Neural cell (in vitro differentiated cells): Measurements from ENCODE around the gene SPINDOC. TPM values are rescaled to one million over a fixed set of nuclear protein-coding genes. Genes with fewer than 3 reads are reported as not detected.

Experiments used
- H2AFZ ChIP-seq: fragments of 200-600, 300-800 bp; sonication (generic), shearing (Covaris generic); 2 replicates; pipeline ENCODE4 v1.6.0; 2014; ENCODE audit warnings: low read depth, mild to moderate bottlenecking, antibody characterized with exemption, low read length, moderate library complexity
- H3F3A ChIP-seq: fragments of 200-600 bp; shearing (Covaris generic); 2 replicates; pipeline ENCODE4 v1.6.1; 2016; ENCODE audit warnings: mild to moderate bottlenecking, moderate library complexity, mixed read lengths, antibody characterized with exemption, low read length; ENCODE audit not compliant: insufficient read depth, poor library complexity, severe bottlenecking
- H3K27ac ChIP-seq: fragments of 200-600, 300-800 bp; sonication (generic), shearing (Covaris generic); 2 replicates; pipeline ENCODE4 v1.5.1; 2014; ENCODE audit warnings: mild to moderate bottlenecking, low read length, moderate library complexity
- H3K27me3 ChIP-seq: fragments of 300-800, 200-600 bp; sonication (generic), shearing (Covaris generic); 2 replicates; pipeline ENCODE4 v1.6.0; 2014; ENCODE audit warnings: mild to moderate bottlenecking, low read depth, low read length, moderate library complexity; ENCODE audit not compliant: insufficient read depth
- H3K36me3 ChIP-seq: fragments of 300-800, 200-600 bp; sonication (generic), shearing (Covaris generic); 2 replicates; pipeline ENCODE4 v1.5.1; 2014; ENCODE audit warnings: mild to moderate bottlenecking, antibody characterized with exemption, low read length, moderate library complexity; ENCODE audit not compliant: insufficient read depth
- H3K4me2 ChIP-seq: fragments of 300-800, 200-600 bp; sonication (generic), shearing (Covaris generic); 2 replicates; pipeline ENCODE4 v1.6.0; 2014; ENCODE audit warnings: mild to moderate bottlenecking, low read length
- H3K4me3 ChIP-seq: fragments of 300-800, 200-600 bp; sonication (generic), shearing (Covaris generic); 2 replicates; pipeline ENCODE4 v1.5.1; 2014; ENCODE audit warnings: mild to moderate bottlenecking, low read length, moderate library complexity
- H3K79me2 ChIP-seq: fragments of 200-600 bp; shearing (Covaris generic); replicated peaks from 2 replicates; pipeline ENCODE4 v1.6.0; 2014; ENCODE audit warnings: mild to moderate bottlenecking, low read length, moderate library complexity; ENCODE audit not compliant: insufficient read depth
- H3K9ac ChIP-seq: fragments of 300-800, 200-600 bp; sonication (generic), shearing (Covaris generic); 2 replicates; pipeline ENCODE4 v1.6.1; 2016; ENCODE audit warnings: mild to moderate bottlenecking, low read length, mixed read lengths
- H3K9me2 ChIP-seq: fragments of 200-600 bp; shearing (Covaris generic); 2 replicates; pipeline ENCODE4 v1.6.1; 2016; ENCODE audit warnings: mild to moderate bottlenecking, low read length, mixed read lengths; ENCODE audit not compliant: insufficient read depth
- H3K9me3 ChIP-seq: fragments of 200-600, 300-800 bp; sonication (generic), shearing (Covaris generic); 2 replicates; pipeline ENCODE4 v1.6.1; 2016; ENCODE audit warnings: mild to moderate bottlenecking, mixed run types, low read length, moderate library complexity, mixed read lengths
- H4K20me1 ChIP-seq: fragments of 200-600 bp; shearing (Covaris generic); 2 replicates; pipeline ENCODE4 v1.6.1; 2016; ENCODE audit warnings: mild to moderate bottlenecking, mixed run types; ENCODE audit not compliant: insufficient read depth
- CTCF ChIP-seq: fragments of 450-650 bp; IDR thresholded peaks from 2 replicates; pipeline ENCODE4 v1.5.1; 2014; ENCODE audit warnings: antibody characterized with exemption, mild to moderate bottlenecking, moderate library complexity; ENCODE audit not compliant: poor library complexity, severe bottlenecking
- EP300 ChIP-seq: fragments of 450-650 bp; conservative IDR thresholded peaks from 2 replicates; pipeline ENCODE4 v1.6.1; 2014; ENCODE audit warnings: antibody characterized with exemption, mild to moderate bottlenecking, moderate library complexity; ENCODE audit not compliant: poor library complexity, severe bottlenecking
- EZH2 ChIP-seq: fragments of 200-600, 300-800 bp; shearing (Covaris generic), sonication (generic); IDR thresholded peaks from 2 replicates; pipeline ENCODE4 v1.6.1; 2014; ENCODE audit warnings: antibody characterized with exemption, low read length, borderline replicate concordance, mild to moderate bottlenecking; ENCODE audit not compliant: insufficient read depth, poor library complexity, severe bottlenecking
- MXI1 ChIP-seq: fragments of 450-650 bp; conservative IDR thresholded peaks from 2 replicates; pipeline ENCODE4 v1.6.1; 2014; ENCODE audit warnings: antibody characterized with exemption, mild to moderate bottlenecking; ENCODE audit not compliant: poor library complexity, severe bottlenecking
- POLR2AphosphoS5 ChIP-seq: IDR thresholded peaks from 2 replicates; pipeline ENCODE4 v1.6.1; 2012
- RAD21 ChIP-seq: fragments of 450-650 bp; conservative IDR thresholded peaks from 2 replicates; pipeline ENCODE4 v1.6.1; 2014; ENCODE audit warnings: antibody characterized with exemption, mild to moderate bottlenecking, moderate library complexity
- REST ChIP-seq: IDR thresholded peaks from 2 replicates; pipeline ENCODE4 v1.6.1; 2012; ENCODE audit warnings: borderline replicate concordance
- SMC3 ChIP-seq: fragments of 450-650 bp; conservative IDR thresholded peaks from 2 replicates; pipeline ENCODE4 v1.6.1; 2014; ENCODE audit warnings: antibody characterized with exemption, mild to moderate bottlenecking, moderate library complexity; ENCODE audit not compliant: poor library complexity
- TAF1 ChIP-seq: IDR thresholded peaks from 2 replicates; pipeline ENCODE4 v1.6.1; 2012; ENCODE audit warnings: low read depth
- polyA plus RNA-seq: library from polyadenylated mRNA; depleted of rRNA; stranded (reverse); fragments of >200 nt; gene quantifications from 2 replicates; pipeline ENCODE4 v1.2.3, GENCODE V29; 2014

SPINDOC gene
- polyA plus RNA-seq, 1 donor from 2014 or later: 20.3 TPM

GRCh38 chr11:63847363-63847762, 34.1 kb downstream of the SPINDOC start:
- Histone ChIP-seq H3F3A (no peaks in the 10 kb centered on the region), H2AFZ (no peak overlapping the region), H3K9me2 (no peaks in the 10 kb centered on the region), H3K4me3 (no peak overlapping the region), H3K27me3 (no peaks in the 10 kb centered on the region), H3K9me3 (no peaks in the 10 kb centered on the region), H3K9ac (no peak overlapping the region), H3K27ac (no peak overlapping the region), H3K79me2 (peaks cover 56% of the 10 kb centered on the region), H3K36me3 (no peaks in the 10 kb centered on the region), H3K4me2 (no peak overlapping the region), H4K20me1 (no peaks in the 10 kb centered on the region)
- TF ChIP-seq CTCF (no peak), REST (no peak), TAF1 (no peak), SMC3 (no peak), EZH2 (no peak), MXI1 (no peak)

- Histone ChIP-seq H3K4me3 (no peak overlapping the region), H3K27me3 (no peaks in the 10 kb centered on the region), H3K4me2 (no peak overlapping the region), H3F3A (no peaks in the 10 kb centered on the region), H3K36me3 (no peaks in the 10 kb centered on the region), H3K27ac (no peak overlapping the region), H2AFZ (no peak overlapping the region), H3K9me2 (no peaks in the 10 kb centered on the region), H3K79me2 (peaks cover 35% of the 10 kb centered on the region), H4K20me1 (no peaks in the 10 kb centered on the region), H3K9me3 (no peaks in the 10 kb centered on the region), H3K9ac (no peak overlapping the region)
- TF ChIP-seq SMC3 (no peak), TAF1 (no peak), CTCF (no peak), EP300 (no peak), POLR2AphosphoS5 (no peak), EZH2 (no peak), RAD21 (no peak), REST (no peak), MXI1 (no peak)
Observed at GRCh38 chr11:63849691-63850090, 36.4 kb downstream of the SPINDOC start.
